A673 (cell line): ENCODE results near the gene CPAMD8. TPM values are rescaled to one million over a fixed set of nuclear protein-coding genes. Genes with fewer than 3 reads are reported as not detected.

Source experiments
- BruUV-seq: library from RNA; stranded (reverse); fragments of 400-500 nt; replicated peaks from 2 replicates; lab custom pipeline; 2021; lab: Mats Ljungman, UMichigan
- CTCF ChIA-PET: fragments of 300-600 bp; sonication (Branson Sonifier 250); formaldehyde crosslinking; loops from one replicate; lab custom pipeline; 2022; ENCODE audit warnings: antibody characterized with exemption; lab: Charles Lee
- POLR2A ChIA-PET: fragments of 300-600 bp; sonication (Branson Sonifier 250); formaldehyde crosslinking; loops from one replicate; lab custom pipeline; 2022; ENCODE audit warnings: antibody characterized with exemption; ENCODE audit not compliant: low non-redundant PET; lab: Charles Lee
- DNase-seq: peaks from one replicate; pipeline ENCODE4 v3.0.0-alpha.2; 2015; ENCODE audit warnings: low spot score
- H3K27ac ChIP-seq: fragments of 200-600 bp; sonication (generic); 2 replicates; pipeline ENCODE4 v1.5.1; 2016; ENCODE audit warnings: mixed run types, low read depth, mild to moderate bottlenecking, mixed read lengths, antibody characterized with exemption, low read length; ENCODE audit not compliant: poor library complexity, severe bottlenecking
- H3K27me3 ChIP-seq: fragments of 200-600 bp; sonication (generic); replicated peaks from 2 replicates; pipeline ENCODE4 v1.6.1; 2017; ENCODE audit warnings: mixed run types, low read depth, mild to moderate bottlenecking, mixed read lengths, antibody characterized with exemption, low read length; ENCODE audit not compliant: insufficient read depth, poor library complexity
- H3K36me3 ChIP-seq: fragments of 200-600 bp; sonication (generic); 2 replicates; pipeline ENCODE4 v1.6.1; 2016; ENCODE audit warnings: mixed run types, mild to moderate bottlenecking, mixed read lengths, antibody characterized with exemption, low read length; ENCODE audit not compliant: insufficient read depth, poor library complexity, severe bottlenecking
- H3K4me1 ChIP-seq: fragments of 200-600 bp; sonication (generic); 2 replicates; pipeline ENCODE4 v1.6.1; 2017; ENCODE audit warnings: mixed run types, mild to moderate bottlenecking, mixed read lengths, antibody characterized with exemption, low read length; ENCODE audit not compliant: insufficient read depth, poor library complexity, severe bottlenecking
- H3K4me3 ChIP-seq: fragments of 200-600 bp; sonication (generic); 2 replicates; pipeline ENCODE4 v1.5.1; 2016; ENCODE audit warnings: low read depth, mixed run types, mild to moderate bottlenecking, mixed read lengths, low read length; ENCODE audit not compliant: poor library complexity, severe bottlenecking
- H3K9me3 ChIP-seq: fragments of 200-600 bp; sonication (generic); 2 replicates; pipeline ENCODE4 v1.6.1; 2016; ENCODE audit warnings: mixed run types, low read depth, mild to moderate bottlenecking, mixed read lengths, antibody characterized with exemption, low read length; ENCODE audit not compliant: poor library complexity, severe bottlenecking
- EZH2 ChIP-seq: fragments of 200-600 bp; sonication (generic); IDR thresholded peaks from 2 replicates; pipeline ENCODE4 v1.6.1; 2017; ENCODE audit warnings: borderline replicate concordance, low read depth, mild to moderate bottlenecking, mixed read lengths, antibody characterized with exemption, low read length; ENCODE audit not compliant: poor library complexity, severe bottlenecking
- intact Hi-C: fragments of 100-400 bp; cut with micrococcal nuclease; formaldehyde crosslinking; loops from one replicate; pipeline ENCODE4 v1.10.0; 2022; ENCODE audit not compliant: unreplicated experiment
- total RNA-seq: library from RNA; stranded (reverse); gene quantifications from 2 replicates; pipeline ENCODE4 v1.2.3, GENCODE V29; 2021
- TF ChIP-seq, protein P1 (sequence below): fragments of 300-800, 200-600 bp; sonication (generic); conservative IDR thresholded peaks from 2 replicates; pipeline ENCODE4 v1.5.1; 2017; ENCODE audit warnings: low read depth, mild to moderate bottlenecking, antibody characterized with exemption, low read length, moderate library complexity, mixed read lengths

CPAMD8 gene
- total RNA-seq, 1 experiment from 2014 or later = 0.82 TPM

DNA sequence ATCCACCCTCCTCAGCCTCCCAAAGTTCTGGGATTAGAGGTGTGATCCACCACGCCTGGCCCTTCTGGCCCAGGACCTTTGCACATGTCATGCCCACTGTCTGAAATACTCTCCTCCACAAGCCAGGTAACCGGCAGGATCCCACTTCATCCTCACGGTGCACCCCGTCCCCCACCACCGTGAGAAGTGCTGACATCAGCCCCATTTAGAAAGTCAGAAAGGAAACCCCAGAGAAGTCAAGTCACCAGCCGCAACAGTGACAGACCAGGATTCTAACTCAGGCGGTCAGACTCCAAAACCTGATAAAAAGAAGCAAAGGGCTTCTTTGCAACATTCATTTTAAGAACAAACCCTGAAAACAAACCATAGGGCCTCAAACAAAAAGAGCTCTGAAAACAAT lies 3.9 kb downstream of the CPAMD8 start:
- intact Hi-C loops = no loop called here
- DNase-seq = no peak
- ChIA-PET CTCF (no interaction called here), POLR2A (no interaction called here)
- BruUV-seq = no TSS peak
- H3K36me3 ChIP-seq = no peaks in the 10 kb centered on the region
- H3K27me3 ChIP-seq = peaks cover 26% of the 10 kb centered on the region
- TF ChIP-seq EZH2 = no peak
- TF ChIP-seq, protein P1, sequence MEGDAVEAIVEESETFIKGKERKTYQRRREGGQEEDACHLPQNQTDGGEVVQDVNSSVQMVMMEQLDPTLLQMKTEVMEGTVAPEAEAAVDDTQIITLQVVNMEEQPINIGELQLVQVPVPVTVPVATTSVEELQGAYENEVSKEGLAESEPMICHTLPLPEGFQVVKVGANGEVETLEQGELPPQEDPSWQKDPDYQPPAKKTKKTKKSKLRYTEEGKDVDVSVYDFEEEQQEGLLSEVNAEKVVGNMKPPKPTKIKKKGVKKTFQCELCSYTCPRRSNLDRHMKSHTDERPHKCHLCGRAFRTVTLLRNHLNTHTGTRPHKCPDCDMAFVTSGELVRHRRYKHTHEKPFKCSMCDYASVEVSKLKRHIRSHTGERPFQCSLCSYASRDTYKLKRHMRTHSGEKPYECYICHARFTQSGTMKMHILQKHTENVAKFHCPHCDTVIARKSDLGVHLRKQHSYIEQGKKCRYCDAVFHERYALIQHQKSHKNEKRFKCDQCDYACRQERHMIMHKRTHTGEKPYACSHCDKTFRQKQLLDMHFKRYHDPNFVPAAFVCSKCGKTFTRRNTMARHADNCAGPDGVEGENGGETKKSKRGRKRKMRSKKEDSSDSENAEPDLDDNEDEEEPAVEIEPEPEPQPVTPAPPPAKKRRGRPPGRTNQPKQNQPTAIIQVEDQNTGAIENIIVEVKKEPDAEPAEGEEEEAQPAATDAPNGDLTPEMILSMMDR = no peak
- H3K27ac ChIP-seq = no peak overlapping the region
- no peak overlapping the region for H3K4me3 ChIP-seq
- peaks cover 7% of the 10 kb centered on the region for H3K4me1 ChIP-seq
- H3K9me3 ChIP-seq = peaks cover 7% of the 10 kb centered on the region

DNA sequence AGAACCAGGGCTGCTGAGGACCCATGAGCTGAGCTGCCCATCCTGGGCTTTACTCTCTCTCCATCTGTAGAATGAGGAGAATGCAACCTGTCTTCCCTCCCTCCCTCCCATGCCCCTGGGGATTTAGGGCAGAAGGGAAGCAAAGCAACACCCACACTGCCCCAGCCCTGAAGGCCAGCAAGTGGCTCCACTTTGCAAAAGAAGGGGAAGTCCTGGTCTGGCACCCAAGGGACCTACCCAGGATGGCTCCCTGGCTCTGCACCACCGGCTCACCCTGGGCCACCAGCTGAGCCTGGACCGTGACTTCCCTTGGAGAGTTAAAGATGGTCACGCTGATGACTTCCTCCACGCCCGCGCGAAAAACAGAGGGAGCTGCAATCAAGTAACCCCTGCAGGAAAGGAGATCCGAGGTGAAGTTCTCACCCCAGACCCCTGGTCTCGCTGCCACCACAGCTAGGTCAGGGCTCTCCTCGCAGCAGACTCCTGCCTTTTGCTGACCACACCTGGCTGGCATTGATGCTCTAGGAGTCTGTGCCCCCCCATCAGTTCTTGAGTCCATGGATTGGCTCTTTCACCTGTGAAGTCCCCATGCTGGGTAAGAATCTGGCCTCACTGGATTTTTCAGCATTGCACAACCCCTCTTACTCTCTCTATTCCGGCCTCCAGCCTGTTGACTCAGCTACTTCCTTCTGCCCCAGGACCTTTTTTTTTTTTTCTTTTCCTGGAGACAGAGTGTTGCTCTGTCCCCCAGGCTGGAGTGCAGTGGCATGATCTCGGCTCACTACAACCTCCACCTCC lies 4.6 kb downstream of the CPAMD8 start:
- DNase-seq = no peak
- Histone ChIP-seq H3K27me3 (peaks cover 18% of the 10 kb centered on the region), H3K27ac (no peak overlapping the region), H3K9me3 (peaks cover 7% of the 10 kb centered on the region), H3K36me3 (no peaks in the 10 kb centered on the region), H3K4me3 (no peak overlapping the region), H3K4me1 (peaks cover 7% of the 10 kb centered on the region)
- BruUV-seq = no TSS peak
- TF ChIP-seq EZH2 = no peak
- TF ChIP-seq, protein P1 = no peak
- ChIA-PET POLR2A (no interaction called here), CTCF (no interaction called here)
- intact Hi-C loops = no loop called here

DNA sequence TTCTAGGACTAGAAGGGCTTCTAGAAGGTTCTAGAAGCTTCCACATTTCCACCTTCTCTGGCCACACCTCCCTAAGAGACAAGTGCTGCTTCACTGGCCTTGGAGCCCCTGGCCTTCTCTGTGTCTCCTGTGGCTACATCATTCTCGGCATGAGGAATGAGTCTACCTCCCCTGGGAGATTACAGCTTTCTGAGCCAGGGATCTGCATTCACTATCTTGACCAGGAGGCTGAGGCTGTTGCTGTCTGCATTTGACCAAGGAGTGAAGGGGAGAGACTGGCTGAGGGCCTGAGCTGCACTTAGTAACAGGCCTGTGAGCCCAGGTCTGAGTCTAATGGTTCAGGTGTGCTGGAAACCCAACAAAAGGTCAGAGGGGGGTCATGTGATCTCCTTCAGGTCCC lies 5.3 kb downstream of the CPAMD8 start:
- TF ChIP-seq EZH2 = no peak
- TF ChIP-seq, protein P1 = no peak
- ChIA-PET CTCF (interaction anchor here (0.6 kb wide), 1 partner anchor 169 kb away, joined by 3 read pairs; no protein-coding TSS in a partner anchor), POLR2A (no interaction called here)
- Histone ChIP-seq H3K4me1 (peaks cover 6% of the 10 kb centered on the region), H3K27ac (no peak overlapping the region), H3K27me3 (peaks cover 18% of the 10 kb centered on the region), H3K4me3 (no peak overlapping the region), H3K36me3 (no peaks in the 10 kb centered on the region), H3K9me3 (peaks cover 7% of the 10 kb centered on the region)
- intact Hi-C loops = no loop called here
- no TSS peak for BruUV-seq
- DNase-seq = no peak
